Measurements from ENCODE around the gene PLCD3.
A peak's percentile ranks its signal among the peaks of the same experiment; 100 is the strongest.

PLCD3 gene

GRCh38 chr17:45132320-45132571 is at the start of gene PLCD3:
Gene PLCD3 (minus strand): TSS chr17:45132515. CDS start chr17:45132410, 105 bp downstream.
- no peak for FAIRE-seq

GRCh38 chr17:45177563-45177962 is 45.2 kb upstream of the PLCD3 start:
- no peak for FAIRE-seq

- FAIRE-seq, result no peak
These were observed 43.4 kb upstream of the PLCD3 start for GRCh38 chr17:45175759-45176115.

GRCh38 chr17:45172541-45173286 is 40.4 kb upstream of the PLCD3 start:
- peak; percentile 31 for FAIRE-seq

GRCh38 chr17:45172232-45172540 is 39.9 kb upstream of the PLCD3 start:
- no peak for FAIRE-seq

- no peak for FAIRE-seq
These were observed 39.3 kb upstream of the PLCD3 start for GRCh38 chr17:45171338-45172231.

- no peak for FAIRE-seq
These were observed 38.6 kb upstream of the PLCD3 start for GRCh38 chr17:45170931-45171337.

- FAIRE-seq, result no peak
These were observed 38.1 kb upstream of the PLCD3 start for GRCh38 chr17:45170280-45170930.

- FAIRE-seq, result no peak
These were observed 36.9 kb upstream of the PLCD3 start for GRCh38 chr17:45168991-45169752.

GRCh38 chr17:45164734-45165269 is 32.5 kb upstream of the PLCD3 start:
- FAIRE-seq, result no peak

GRCh38 chr17:45162025-45162687 is 29.8 kb upstream of the PLCD3 start:
- no peak for FAIRE-seq

- FAIRE-seq, result peak; percentile 99
These were observed 29.1 kb upstream of the PLCD3 start, which contains the start of gene HEXIM2 for GRCh38 chr17:45161288-45162024. Gene HEXIM2 (plus strand): TSS chr17:45161875. CDS start chr17:45162794, 919 bp downstream.

- no peak for FAIRE-seq
These were observed 28.4 kb upstream of the PLCD3 start for GRCh38 chr17:45160447-45161287.

GRCh38 chr17:45156242-45156641 is 23.9 kb upstream of the PLCD3 start:
- no peak for FAIRE-seq

GRCh38 chr17:45155483-45155882 is 23.2 kb upstream of the PLCD3 start:
- no peak for FAIRE-seq

- no peak for FAIRE-seq
These were observed 22.7 kb upstream of the PLCD3 start for GRCh38 chr17:45155029-45155428.

GRCh38 chr17:45150911-45151809 is 18.8 kb upstream of the PLCD3 start:
- FAIRE-seq, result no peak

- FAIRE-seq, result no peak
These were observed 17.7 kb upstream of the PLCD3 start for GRCh38 chr17:45149669-45150664.

Data from G401.6 (cell line).